Measurements from ENCODE around the gene TRPC4AP.

TRPC4AP gene

GRCh38 chr20:35006009-35006408 is 86.6 kb downstream of the TRPC4AP start:
- no peak for TF ChIP-seq CTCF (conservative IDR thresholded peaks at IDR 0.05; ENCODE audit: control insufficient read depth, insufficient read depth, low read depth, low read length)

GRCh38 chr20:35005463-35005961 is 87.1 kb downstream of the TRPC4AP start:
- DNase-seq (ENCODE audit: low read depth) = no peak
- no peak for TF ChIP-seq CTCF (conservative IDR thresholded peaks at IDR 0.05; ENCODE audit: control insufficient read depth, insufficient read depth, low read depth, low read length)
- no peak overlapping the region for H3K4me3 ChIP-seq (ENCODE audit: control insufficient read depth, low read depth, low read length)

More at GRCh38 chr20:35006009-35006408, 86.6 kb downstream of the TRPC4AP start:
- no peak overlapping the region for H3K4me3 ChIP-seq (ENCODE audit: control insufficient read depth, low read depth, low read length)
- no peak for DNase-seq (ENCODE audit: low read depth)

GRCh38 chr20:35004749-35005462 is 87.7 kb downstream of the TRPC4AP start:
- no peak for TF ChIP-seq CTCF (conservative IDR thresholded peaks at IDR 0.05; ENCODE audit: control insufficient read depth, insufficient read depth, low read depth, low read length)
- no peak for DNase-seq (ENCODE audit: low read depth)
- no peak overlapping the region for H3K4me3 ChIP-seq (ENCODE audit: control insufficient read depth, low read depth, low read length)

GRCh38 chr20:35004051-35004725 is 88.4 kb downstream of the TRPC4AP start:
- no peak overlapping the region for H3K4me3 ChIP-seq (ENCODE audit: control insufficient read depth, low read depth, low read length)
- TF ChIP-seq CTCF (conservative IDR thresholded peaks at IDR 0.05; ENCODE audit: control insufficient read depth, insufficient read depth, low read depth, low read length) = no peak
- no peak for DNase-seq (ENCODE audit: low read depth)

GRCh38 chr20:35003211-35004031 is 89.2 kb downstream of the TRPC4AP start:
- no peak for TF ChIP-seq CTCF (conservative IDR thresholded peaks at IDR 0.05; ENCODE audit: control insufficient read depth, insufficient read depth, low read depth, low read length)
- H3K4me3 ChIP-seq (ENCODE audit: control insufficient read depth, low read depth, low read length) = no peak overlapping the region
- no peak for DNase-seq (ENCODE audit: low read depth)

GRCh38 chr20:35002426-35003210 is 90.0 kb downstream of the TRPC4AP start:
- no peak overlapping the region for H3K4me3 ChIP-seq (ENCODE audit: control insufficient read depth, low read depth, low read length)
- TF ChIP-seq CTCF (conservative IDR thresholded peaks at IDR 0.05; ENCODE audit: control insufficient read depth, insufficient read depth, low read depth, low read length) = no peak
- no peak for DNase-seq (ENCODE audit: low read depth)
